ENCODE data around the gene GALNT9. TPM values are rescaled to one million over a fixed set of nuclear protein-coding genes. Genes with fewer than 3 reads are reported as not detected.

Gene GALNT9
- total RNA-seq, 1 experiment from 2014 or later = 0.44 TPM

DNA sequence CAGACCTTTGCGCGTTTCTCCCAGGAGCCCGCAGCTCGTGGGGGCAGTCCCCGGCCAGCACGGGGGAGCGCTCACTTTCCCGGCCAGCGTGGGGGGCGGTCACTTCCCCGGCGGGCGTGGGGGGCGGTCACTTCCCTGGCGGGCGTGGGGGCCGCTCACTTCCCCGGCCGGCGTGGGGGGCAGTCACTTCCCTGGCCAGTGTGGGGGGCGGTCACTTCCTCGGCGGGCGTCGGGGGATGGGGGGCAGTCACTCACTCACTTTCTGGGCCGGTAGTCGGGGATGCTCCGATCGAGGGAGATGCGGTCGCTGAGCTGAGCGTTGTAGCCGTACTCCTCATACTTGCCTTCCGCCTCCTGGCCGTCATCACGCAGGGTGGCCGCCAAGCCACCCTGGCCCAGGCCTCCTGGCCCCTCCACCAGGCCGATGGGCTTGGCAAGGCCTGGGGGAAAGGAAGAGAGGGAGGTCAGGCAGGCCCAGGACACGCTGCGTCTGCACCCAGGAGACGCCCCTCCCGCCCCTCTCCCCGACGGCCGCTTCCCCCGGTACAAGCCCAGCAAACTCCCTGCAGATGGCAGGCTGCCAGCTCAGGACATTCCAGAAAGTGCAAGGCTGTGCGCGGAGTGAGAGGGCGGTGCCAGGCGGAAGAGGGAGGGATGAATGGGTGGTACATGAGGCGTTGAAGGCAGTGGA lies 43.3 kb downstream of the GALNT9 start:
- no peaks in the 10 kb centered on the region for H3K27me3 ChIP-seq (ENCODE audit: low read length)
- ATAC-seq (no peak), DNase-seq (peak; percentile 67)
- no peak overlapping the region for H3K4me3 ChIP-seq (ENCODE audit: low read length)
- POLR2A ChIA-PET (ENCODE audit: unreplicated experiment) = interaction anchor here (0.6 kb wide), 1 partner anchor 11 kb away, joined by 3 read pairs; no protein-coding TSS in a partner anchor
- no peak overlapping the region for H2AFZ ChIP-seq (ENCODE audit: low read length)
- peak overlapping the region; percentile 72 for H3K4me2 ChIP-seq (ENCODE audit: low read length)
- no peak for TF ChIP-seq EZH2phosphoT487 (IDR thresholded peaks at IDR 0.05; ENCODE audit: borderline replicate concordance, low read length)
- no peak for TF ChIP-seq CTCF (conservative IDR thresholded peaks at IDR 0.05; ENCODE audit: low read depth, low read length)
- no peak for TF ChIP-seq EZH2 (IDR thresholded peaks at IDR 0.05; ENCODE audit: low read length, unreplicated experiment)
- peaks cover 58% of the 10 kb centered on the region for H3K4me1 ChIP-seq (ENCODE audit: insufficient read depth, low read length)
- no peaks in the 10 kb centered on the region for H3K36me3 ChIP-seq (ENCODE audit: low read depth, low read length)
- intact Hi-C loops (cut with micrococcal nuclease) = loop anchor here (5.0 to 10.0 kb wide), 2 partner anchors 41 to 109 kb away; partner anchors contain the start of gene GALNT9
- no peaks in the 10 kb centered on the region for H3K9me2 ChIP-seq (replicated peaks; ENCODE audit: low read length)
- peak overlapping the region; percentile 70 for H3K27ac ChIP-seq (ENCODE audit: low read length)
- H4K20me1 ChIP-seq (ENCODE audit: low read length) = no peaks in the 10 kb centered on the region
- H3K9ac ChIP-seq (ENCODE audit: low read length) = peak overlapping the region; percentile 29; the same call in 1 of the 2 replicates
- CTCF ChIA-PET = no interaction called here
- H3F3A ChIP-seq (ENCODE audit: low read length, unreplicated experiment) = no peaks in the 10 kb centered on the region
- BruUV-seq (replicated peaks) = no TSS peak
- H3K9me3 ChIP-seq (ENCODE audit: low read length) = no peaks in the 10 kb centered on the region
- no peaks in the 10 kb centered on the region for H3K79me2 ChIP-seq (ENCODE audit: low read length)

DNA sequence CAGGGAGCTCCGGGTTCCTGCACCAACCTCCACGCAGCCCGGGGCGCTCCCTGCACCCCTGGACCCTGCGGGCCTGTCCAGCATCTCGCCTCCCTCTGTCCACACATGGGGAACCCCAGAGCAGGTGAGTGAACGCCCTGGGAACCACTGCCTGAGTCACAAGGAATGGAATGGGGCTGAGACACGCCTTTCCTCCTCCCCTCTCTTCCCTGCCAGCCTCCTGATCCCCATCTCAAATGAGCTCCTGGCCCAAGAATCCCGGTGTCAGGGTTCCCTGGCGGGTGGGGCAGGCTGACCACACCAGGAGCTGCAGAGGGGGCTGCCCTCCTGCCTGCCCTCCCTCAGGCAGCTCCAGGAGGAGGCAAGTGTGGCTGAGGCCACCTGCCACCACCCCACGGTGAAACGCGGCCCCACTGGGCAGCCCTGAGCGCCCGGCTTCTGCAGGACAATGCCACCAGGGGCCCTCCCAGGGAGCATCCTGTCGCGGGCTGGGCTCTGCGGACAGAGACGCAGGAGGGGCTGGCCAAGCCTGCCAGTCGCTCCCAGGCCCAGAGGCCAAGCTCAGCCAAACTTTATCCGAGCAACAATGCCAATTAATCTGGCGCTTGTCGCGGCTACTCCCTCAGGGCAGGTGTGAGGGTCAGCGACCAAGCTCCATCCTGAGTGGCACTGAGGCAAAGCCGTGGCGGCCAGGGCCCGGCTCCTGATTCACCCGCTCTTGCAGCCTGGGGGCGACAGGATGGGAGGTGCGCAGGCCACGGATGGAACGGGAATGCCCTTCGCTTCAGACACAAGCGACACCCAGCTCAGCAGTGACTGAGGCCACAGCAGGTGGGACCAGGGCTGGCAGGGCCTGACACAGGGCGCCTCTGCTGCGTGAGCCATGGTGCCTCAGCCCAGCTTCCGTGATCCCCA lies 44.3 kb downstream of the GALNT9 start:
- H3K79me2 ChIP-seq (ENCODE audit: low read length) = no peaks in the 10 kb centered on the region
- H3K4me3 ChIP-seq (ENCODE audit: low read length) = peak overlapping the region; percentile 35; the same call in 1 of the 2 replicates
- intact Hi-C loops (cut with micrococcal nuclease) = loop anchor here (5.0 to 10.0 kb wide), 2 partner anchors 42 to 110 kb away; partner anchors contain the start of gene GALNT9
- DNase-seq (peak; percentile 87), ATAC-seq (peak; percentile 70)
- H3K4me2 ChIP-seq (ENCODE audit: low read length) = peak overlapping the region; percentile 72
- ChIA-PET CTCF (interaction anchor here (0.6 to 1.9 kb wide), 5 partner anchors 43 to 131 kb away, joined by 3 to 9 read pairs (median 4); no protein-coding TSS in a partner anchor), POLR2A (ENCODE audit: unreplicated experiment) (interaction anchor here (0.6 kb wide), 1 partner anchor 107 kb away, joined by 5 read pairs; no protein-coding TSS in a partner anchor)
- TF ChIP-seq EZH2phosphoT487 (IDR thresholded peaks at IDR 0.05; ENCODE audit: borderline replicate concordance, low read length) = no peak
- no peak for TF ChIP-seq EZH2 (IDR thresholded peaks at IDR 0.05; ENCODE audit: low read length, unreplicated experiment)
- no peaks in the 10 kb centered on the region for H3F3A ChIP-seq (ENCODE audit: low read length, unreplicated experiment)
- H3K9me2 ChIP-seq (replicated peaks; ENCODE audit: low read length) = no peaks in the 10 kb centered on the region
- H2AFZ ChIP-seq (ENCODE audit: low read length) = peak overlapping the region; percentile 24
- TSS peak; percentile 37 for BruUV-seq (replicated peaks)
- no peaks in the 10 kb centered on the region for H3K36me3 ChIP-seq (ENCODE audit: low read depth, low read length)
- H3K9ac ChIP-seq (ENCODE audit: low read length) = peak overlapping the region; percentile 29
- H3K4me1 ChIP-seq (ENCODE audit: insufficient read depth, low read length) = peaks cover 58% of the 10 kb centered on the region
- H3K9me3 ChIP-seq (ENCODE audit: low read length) = no peaks in the 10 kb centered on the region
- peak overlapping the region; percentile 70 for H3K27ac ChIP-seq (ENCODE audit: low read length)
- no peaks in the 10 kb centered on the region for H4K20me1 ChIP-seq (ENCODE audit: low read length)
- no peaks in the 10 kb centered on the region for H3K27me3 ChIP-seq (ENCODE audit: low read length)
